Common myeloid progenitor, CD34-positive (primary cell): ENCODE results near the gene DYNC1I1.
A peak's percentile ranks its signal among the peaks of the same experiment; 100 is the strongest.

ENCODE experiments used
- CTCF ChIA-PET: fragments of 350-600 bp; sonication (Branson Sonifier 250); formaldehyde crosslinking; loops from one replicate; lab custom pipeline; 2021; ENCODE audit warnings: antibody characterized with exemption; lab: Charles Lee
- POLR2A ChIA-PET: fragments of 350-600 bp; sonication (Branson Sonifier 250); formaldehyde crosslinking; loops from one replicate; lab custom pipeline; 2021; ENCODE audit warnings: antibody characterized with exemption; lab: Charles Lee
- DNase-seq, 3 donors: peaks; one replicate each; pipeline versions ENCODE4 v3.0.0 to v3.0.0-alpha.2; 2013
- H3K27ac ChIP-seq, 2 experiments: 1 replicate in 1 of 2; 2 replicates in 1 of 2; pipeline ENCODE4 v1.7.0; 2013; ENCODE audit warnings: inconsistent platforms in 2 of 2, low read length in 2 of 2, mild to moderate bottlenecking in 2 of 2, low read depth in 1 of 2, moderate library complexity in 1 of 2; ENCODE audit not compliant: severe bottlenecking in 2 of 2, insufficient read depth in 1 of 2, poor library complexity in 1 of 2
- H3K27me3 ChIP-seq, 5 experiments: replicated peaks in 2 of 5; 1 replicate in 3 of 5; 2 replicates in 2 of 5; pipeline versions ENCODE4 v1.6.1 to v1.7.0; 2013; ENCODE audit warnings: low read length in 4 of 5, mild to moderate bottlenecking in 2 of 5, moderate library complexity in 2 of 5, inconsistent platforms in 1 of 5; ENCODE audit not compliant: insufficient read depth in 5 of 5, control insufficient read depth in 4 of 5
- H3K36me3 ChIP-seq, 4 experiments: 1 replicate in 2 of 4; 2 replicates in 2 of 4; pipeline versions ENCODE4 v1.6.1 to v1.7.0; 2013; ENCODE audit warnings: low read length in 3 of 4, control low read depth in 1 of 4, mild to moderate bottlenecking in 1 of 4; ENCODE audit not compliant: control insufficient read depth in 4 of 4, insufficient read depth in 4 of 4
- H3K4me1 ChIP-seq, 4 experiments: 1 replicate in 3 of 4; 2 replicates in 1 of 4; pipeline versions ENCODE4 v1.6.1 to v1.7.1; 2013; ENCODE audit warnings: low read length in 3 of 4, mild to moderate bottlenecking in 3 of 4, control low read depth in 1 of 4, inconsistent platforms in 1 of 4, moderate library complexity in 1 of 4; ENCODE audit not compliant: control insufficient read depth in 4 of 4, insufficient read depth in 4 of 4; ENCODE audit errors: control extremely low read depth in 1 of 4
- H3K4me3 ChIP-seq, 7 experiments: 1 replicate in 4 of 7; 2 replicates in 3 of 7; pipeline versions ENCODE4 v1.5.1 to v1.7.0; 2013; ENCODE audit warnings: mild to moderate bottlenecking in 7 of 7, low read length in 6 of 7, moderate library complexity in 6 of 7, inconsistent platforms in 2 of 7, low read depth in 2 of 7, control low read depth in 1 of 7; ENCODE audit not compliant: insufficient read depth in 4 of 7, control insufficient read depth in 1 of 7; ENCODE audit errors: extremely low read depth in 1 of 7
- H3K9me3 ChIP-seq, 5 experiments: 1 replicate in 4 of 5; 2 replicates in 1 of 5; pipeline versions ENCODE4 v1.6.1 to v1.7.1; 2013; ENCODE audit warnings: low read length in 4 of 5, mild to moderate bottlenecking in 2 of 5, inconsistent platforms in 1 of 5, low read depth in 1 of 5, moderate library complexity in 1 of 5; ENCODE audit not compliant: control insufficient read depth in 4 of 5, insufficient read depth in 2 of 5; ENCODE audit errors: control extremely low read depth in 1 of 5
- WGBS: methylation state at CpG from one replicate; pipeline ENCODE4 v1.1.5; 2013; ENCODE audit not compliant: insufficient coverage; 5-methylcytosine and 5-hydroxymethylcytosine counted together

DYNC1I1 gene

DNA sequence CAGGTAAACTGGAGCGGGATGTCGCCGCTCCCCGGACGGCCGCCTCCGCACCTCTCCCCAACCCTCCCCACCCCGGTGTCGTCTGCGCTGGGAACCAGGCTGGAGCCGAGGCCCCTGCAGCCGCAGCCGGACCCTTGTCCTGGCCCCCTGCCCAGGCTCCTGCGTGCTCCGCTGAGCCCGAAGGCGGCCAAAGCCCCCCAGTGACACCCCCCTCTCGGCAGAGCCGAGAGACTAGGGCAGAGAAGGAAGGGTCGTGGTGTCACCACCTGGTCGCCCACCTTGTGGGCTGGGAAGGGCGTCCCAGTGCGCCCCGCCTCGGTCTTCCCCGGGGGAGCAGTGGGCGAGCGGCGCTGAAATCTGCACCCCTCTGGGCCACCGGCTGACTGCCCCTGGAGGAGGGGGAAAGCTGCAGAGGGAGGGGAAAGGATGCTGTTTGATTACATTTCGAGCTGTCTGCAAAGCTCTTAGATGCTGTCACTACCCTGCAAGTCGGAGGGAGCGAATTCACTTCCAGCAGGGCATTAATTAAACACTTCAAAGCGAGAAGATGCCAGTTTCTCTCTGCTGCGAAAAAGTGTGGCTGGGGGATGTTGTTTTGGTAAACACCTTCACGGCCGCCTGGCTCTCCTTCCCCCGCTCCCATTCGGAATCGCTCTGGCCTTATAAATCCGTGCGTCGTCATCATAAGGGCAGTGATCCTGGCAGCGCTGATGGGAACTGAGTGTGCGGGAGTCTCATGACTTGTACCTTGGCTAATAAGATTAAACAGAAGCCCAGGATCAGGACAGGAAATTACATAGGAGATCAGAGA, 622 bp downstream of the DYNC1I1 start:
- H3K4me3 ChIP-seq = peak overlapping the region; percentile 53 to 83 (median 66)
- no peaks in the 10 kb centered on the region for H3K9me3 ChIP-seq
- peaks cover 0 to 14% (median 12%) of the 10 kb centered on the region in 4 experiments for H3K4me1 ChIP-seq
- 35% methylated on average over 19 of the region's 45 CpGs for WGBS
- DNase-seq = peak in 2 of 3 donors; percentile 34 to 47
- no peak overlapping the region for H3K27ac ChIP-seq
- POLR2A ChIA-PET = no interaction called here
- H3K36me3 ChIP-seq = no peaks in the 10 kb centered on the region
- H3K27me3 ChIP-seq = peaks cover 0 to 14% (median 0%) of the 10 kb centered on the region in 5 experiments
- CTCF ChIA-PET = interaction anchor here (0.6 to 1.6 kb wide), 3 partner anchors 12 to 300 kb away, joined by 3 to 4 read pairs (median 4); no protein-coding TSS in a partner anchor

DNA sequence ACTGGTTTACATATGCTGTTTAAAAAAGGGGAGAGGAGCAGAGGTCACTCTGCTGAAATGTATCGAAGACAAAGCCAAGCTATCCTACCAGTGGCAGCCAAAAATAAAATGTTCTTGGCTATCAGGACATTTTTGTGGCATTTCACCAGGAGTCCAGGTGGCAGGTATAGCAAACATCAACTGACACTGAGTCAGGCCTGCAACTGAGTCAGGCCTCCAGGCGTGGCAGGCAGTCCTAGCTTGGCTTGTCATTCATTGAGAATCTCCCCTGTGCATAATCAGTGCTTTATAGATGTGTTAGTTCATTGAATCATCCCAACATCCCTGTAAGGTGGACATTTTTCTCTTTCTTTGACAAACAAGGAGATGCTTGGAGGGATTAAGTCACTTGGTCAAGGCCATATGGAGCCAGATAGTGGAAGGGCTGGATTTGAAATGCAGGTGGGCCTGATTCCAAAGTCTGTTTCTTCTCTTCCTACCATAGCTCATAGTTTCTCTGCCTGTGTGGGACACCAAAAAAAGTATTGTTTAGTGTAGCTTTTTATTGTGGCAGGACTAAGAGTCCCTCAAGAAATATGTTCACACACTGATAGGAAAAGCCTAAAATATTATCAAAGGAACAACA, 4.3 kb downstream of the DYNC1I1 start:
- POLR2A ChIA-PET = no interaction called here
- Histone ChIP-seq H3K4me1 (peaks cover 0 to 13% (median 12%) of the 10 kb centered on the region in 4 experiments), H3K9me3 (no peaks in the 10 kb centered on the region), H3K36me3 (no peaks in the 10 kb centered on the region), H3K27ac (no peak overlapping the region), H3K27me3 (peaks cover 0 to 14% (median 0%) of the 10 kb centered on the region in 5 experiments), H3K4me3 (no peak overlapping the region)
- DNase-seq = no peak
- WGBS = no CpG with 5 or more reads among the region's 2 CpGs
- CTCF ChIA-PET = interaction anchor here (1.2 to 1.8 kb wide), 2 partner anchors 10 to 95 kb away, joined by 3 to 4 read pairs; no protein-coding TSS in a partner anchor

DNA sequence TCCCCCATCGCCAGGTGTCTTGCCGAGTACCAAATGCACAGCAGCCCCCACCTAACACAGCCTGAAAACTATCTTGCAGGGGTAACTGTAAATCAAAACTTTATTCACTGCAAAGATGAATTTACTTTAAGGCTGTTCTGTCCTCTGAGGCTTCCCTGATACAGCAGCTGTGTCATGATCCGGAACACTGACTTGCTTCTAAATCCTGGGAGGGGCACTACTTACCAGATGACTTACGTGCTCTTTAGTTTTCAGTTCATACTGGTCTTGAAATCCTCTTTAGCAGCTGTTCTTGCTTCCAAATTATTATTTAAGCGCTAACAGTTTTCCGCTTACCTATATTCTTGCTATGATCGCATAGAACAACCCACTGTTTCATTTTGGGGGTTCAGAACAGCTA, 4.9 kb downstream of the DYNC1I1 start:
- Histone ChIP-seq H3K4me1 (peaks cover 0 to 8% (median 7%) of the 10 kb centered on the region in 4 experiments), H3K9me3 (peaks cover 0 to under 1% (median 0%) of the 10 kb centered on the region in 5 experiments), H3K36me3 (no peaks in the 10 kb centered on the region), H3K27me3 (peaks cover 0 to 14% (median 0%) of the 10 kb centered on the region in 5 experiments), H3K4me3 (no peak overlapping the region), H3K27ac (no peak overlapping the region)
- 93% methylated on average over 6 of the region's 7 CpGs for WGBS
- POLR2A ChIA-PET = no interaction called here
- no peak for DNase-seq
- CTCF ChIA-PET = interaction anchor here (1.2 to 1.8 kb wide), 2 partner anchors 10 to 94 kb away, joined by 3 to 4 read pairs; no protein-coding TSS in a partner anchor

DNA sequence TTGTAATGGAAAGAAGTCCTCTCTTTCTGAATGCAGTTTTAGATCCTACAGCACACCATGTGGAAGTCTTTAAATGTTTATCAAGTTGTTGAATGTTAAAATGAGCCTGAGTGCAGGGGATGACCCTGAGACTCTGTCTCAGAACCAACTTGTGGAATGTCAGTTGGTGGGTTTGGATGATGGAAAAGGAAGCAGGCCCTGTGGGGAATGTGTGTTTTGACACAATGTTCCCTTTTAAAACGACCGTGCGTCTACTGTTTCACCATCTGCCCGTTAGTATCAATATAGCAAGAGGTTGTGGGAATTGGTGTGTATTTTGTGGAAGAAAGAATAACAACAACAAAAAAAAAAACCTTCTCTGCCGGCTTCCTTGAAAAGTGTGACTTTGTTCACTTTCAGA, 8.3 kb downstream of the DYNC1I1 start:
- Histone ChIP-seq H3K36me3 (no peaks in the 10 kb centered on the region), H3K27me3 (no peaks in the 10 kb centered on the region), H3K4me3 (no peak overlapping the region), H3K4me1 (no peaks in the 10 kb centered on the region), H3K9me3 (peaks cover 0 to 8% (median 3%) of the 10 kb centered on the region in 5 experiments), H3K27ac (no peak overlapping the region)
- ChIA-PET CTCF (no interaction called here), POLR2A (no interaction called here)
- whole genome bisulfite sequencing = no CpG with 5 or more reads among the region's 5 CpGs
- no peak for DNase-seq

DNA sequence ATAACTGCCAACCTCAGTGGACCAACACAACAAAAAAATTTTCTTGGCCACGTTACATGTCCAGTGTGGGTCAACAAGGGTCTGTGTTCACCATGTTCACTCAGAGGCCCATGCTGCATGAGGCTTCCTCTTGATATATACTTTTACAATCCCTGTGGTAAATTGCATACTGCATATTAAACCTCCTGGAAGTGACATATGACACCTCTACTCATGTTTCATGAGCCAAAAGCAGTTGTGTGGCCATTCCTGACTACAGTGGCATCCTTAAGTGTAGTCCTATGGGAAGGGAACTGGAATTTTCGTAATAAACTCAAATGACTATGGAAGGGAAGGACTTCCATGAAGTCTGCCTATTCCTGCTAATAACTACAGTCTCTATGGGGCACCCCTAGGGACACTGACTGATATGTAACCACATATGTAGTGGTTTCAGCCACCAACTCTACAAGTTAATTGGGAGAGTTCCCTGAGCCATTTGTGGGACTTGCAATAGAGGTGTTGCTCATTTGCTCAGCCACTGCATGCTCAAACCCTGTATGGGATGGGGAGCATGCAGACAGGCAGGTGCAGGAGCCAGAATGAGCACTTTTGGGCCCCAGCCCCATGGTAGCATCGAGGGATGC, 9.7 kb downstream of the DYNC1I1 start:
- no peaks in the 10 kb centered on the region for H3K27me3 ChIP-seq
- ChIA-PET CTCF (no interaction called here), POLR2A (no interaction called here)
- H3K4me1 ChIP-seq = no peaks in the 10 kb centered on the region
- H3K4me3 ChIP-seq = no peak overlapping the region
- H3K9me3 ChIP-seq = peaks cover 0 to 8% (median 3%) of the 10 kb centered on the region in 5 experiments
- H3K27ac ChIP-seq = no peak overlapping the region
- no peaks in the 10 kb centered on the region for H3K36me3 ChIP-seq
- 92% methylated on average over 2 of the region's 3 CpGs for WGBS
- no peak for DNase-seq

DNA sequence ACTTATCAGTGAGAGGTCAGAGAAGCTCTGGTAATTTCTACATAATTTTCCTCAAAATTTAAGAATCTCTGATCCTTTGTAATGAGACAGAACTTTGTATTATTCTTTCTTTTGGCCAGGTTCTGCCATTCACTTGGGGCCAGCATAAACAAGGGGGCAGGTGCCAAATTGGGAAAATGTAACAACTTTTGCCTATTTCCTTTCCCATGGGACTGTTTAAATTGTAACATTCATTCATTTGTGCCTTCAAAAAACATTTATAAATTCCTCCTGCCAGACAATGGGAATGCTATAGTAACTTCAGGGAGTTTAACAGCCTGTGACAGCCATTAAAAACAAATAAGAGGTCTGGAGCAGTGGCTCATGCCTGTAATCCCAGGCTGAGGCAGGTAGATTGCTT, 12.4 kb downstream of the DYNC1I1 start:
- H3K27me3 ChIP-seq = peaks cover 0 to 5% (median 0%) of the 10 kb centered on the region in 5 experiments
- POLR2A ChIA-PET = no interaction called here
- no peaks in the 10 kb centered on the region for H3K36me3 ChIP-seq
- no peak overlapping the region for H3K27ac ChIP-seq
- H3K4me1 ChIP-seq = no peaks in the 10 kb centered on the region
- no peak for DNase-seq
- peaks cover 0 to 8% (median 3%) of the 10 kb centered on the region in 5 experiments for H3K9me3 ChIP-seq
- no peak overlapping the region for H3K4me3 ChIP-seq
- CTCF ChIA-PET = no interaction called here
